Measurements from ENCODE around the gene NR1H2. TPM values are rescaled to one million over a fixed set of nuclear protein-coding genes. Genes with fewer than 3 reads are reported as not detected.

The NR1H2 gene
- total RNA-seq, 3 donors from 2014 or later, result 69.7 to 99.5 (median 85.0) TPM

GRCh38 chr19:50423279-50424113 is 47.2 kb downstream of the NR1H2 start:
- intact Hi-C loops (cut with DNase I, micrococcal nuclease), result no loop called here
- DNase-seq, result no peak
- Histone ChIP-seq H3K4me3 (no peak overlapping the region), H3K36me3 (ENCODE audit: low read depth) (no peaks in the 10 kb centered on the region), H3K4me1 (ENCODE audit: low read depth) (peaks cover under 1% of the 10 kb centered on the region), H3K9me3 (no peaks in the 10 kb centered on the region)
- ATAC-seq, result no peak
- no peak for TF ChIP-seq CTCF (IDR thresholded peaks at IDR 0.05)

- Histone ChIP-seq H3K4me1 (ENCODE audit: low read depth) (no peaks in the 10 kb centered on the region), H3K4me3 (no peak overlapping the region), H3K36me3 (ENCODE audit: low read depth) (no peaks in the 10 kb centered on the region), H3K9me3 (no peaks in the 10 kb centered on the region)
- intact Hi-C loops (cut with DNase I, micrococcal nuclease), result no loop called here
- peak; percentile 52 for ATAC-seq
- DNase-seq, result no peak
- no peak for TF ChIP-seq CTCF (IDR thresholded peaks at IDR 0.05)
Measured at GRCh38 chr19:50425581-50425980, 49.3 kb downstream of the NR1H2 start.

- H3K4me1 ChIP-seq (ENCODE audit: low read depth), result peaks cover 3% of the 10 kb centered on the region
- DNase-seq (no peak), ATAC-seq (no peak)
- H3K9me3 ChIP-seq, result no peaks in the 10 kb centered on the region
- intact Hi-C loops (cut with DNase I, micrococcal nuclease), result no loop called here
- H3K4me3 ChIP-seq, result no peak overlapping the region
- TF ChIP-seq CTCF (IDR thresholded peaks at IDR 0.05), result no peak
- H3K36me3 ChIP-seq (ENCODE audit: low read depth), result no peaks in the 10 kb centered on the region
Measured at GRCh38 chr19:50427318-50427925, 51.2 kb downstream of the NR1H2 start.

- ATAC-seq (peak; percentile 48), DNase-seq (peak; percentile 79 to 91 (median 82))
- Histone ChIP-seq H3K36me3 (ENCODE audit: low read depth) (no peaks in the 10 kb centered on the region), H3K4me3 (no peak overlapping the region), H3K9me3 (no peaks in the 10 kb centered on the region), H3K4me1 (ENCODE audit: low read depth) (peaks cover 4% of the 10 kb centered on the region)
- TF ChIP-seq CTCF (IDR thresholded peaks at IDR 0.05), result no peak
- intact Hi-C loops (cut with DNase I, micrococcal nuclease), result no loop called here
Measured at GRCh38 chr19:50427997-50428425, 51.8 kb downstream of the NR1H2 start.

- ATAC-seq, result no peak
- intact Hi-C loops (cut with DNase I, micrococcal nuclease), result no loop called here
- H3K36me3 ChIP-seq (ENCODE audit: low read depth), result no peaks in the 10 kb centered on the region
- no peak overlapping the region for H3K4me3 ChIP-seq
- no peaks in the 10 kb centered on the region for H3K9me3 ChIP-seq
- peaks cover 4% of the 10 kb centered on the region for H3K4me1 ChIP-seq (ENCODE audit: low read depth)
- DNase-seq, result no peak
- no peak for TF ChIP-seq CTCF (IDR thresholded peaks at IDR 0.05)
Measured at GRCh38 chr19:50428772-50429463, 52.7 kb downstream of the NR1H2 start.

All from mucosa of descending colon (tissue), 3 donors.